NCI-H510A (cell line): ENCODE measurements around the gene ZSCAN12.
A peak's percentile ranks its signal among the peaks of the same experiment; 100 is the strongest.
"Not testable (repeated sequence)": the region's sequence is repeated elsewhere in the genome, so short reads cannot be mapped to it uniquely, and the experiment has no call there.

ENCODE experiments used
- DNase-seq: peaks from one replicate; lab custom pipeline; 2025; lab: John Stamatoyannopoulos, UW

The ZSCAN12 gene

DNA sequence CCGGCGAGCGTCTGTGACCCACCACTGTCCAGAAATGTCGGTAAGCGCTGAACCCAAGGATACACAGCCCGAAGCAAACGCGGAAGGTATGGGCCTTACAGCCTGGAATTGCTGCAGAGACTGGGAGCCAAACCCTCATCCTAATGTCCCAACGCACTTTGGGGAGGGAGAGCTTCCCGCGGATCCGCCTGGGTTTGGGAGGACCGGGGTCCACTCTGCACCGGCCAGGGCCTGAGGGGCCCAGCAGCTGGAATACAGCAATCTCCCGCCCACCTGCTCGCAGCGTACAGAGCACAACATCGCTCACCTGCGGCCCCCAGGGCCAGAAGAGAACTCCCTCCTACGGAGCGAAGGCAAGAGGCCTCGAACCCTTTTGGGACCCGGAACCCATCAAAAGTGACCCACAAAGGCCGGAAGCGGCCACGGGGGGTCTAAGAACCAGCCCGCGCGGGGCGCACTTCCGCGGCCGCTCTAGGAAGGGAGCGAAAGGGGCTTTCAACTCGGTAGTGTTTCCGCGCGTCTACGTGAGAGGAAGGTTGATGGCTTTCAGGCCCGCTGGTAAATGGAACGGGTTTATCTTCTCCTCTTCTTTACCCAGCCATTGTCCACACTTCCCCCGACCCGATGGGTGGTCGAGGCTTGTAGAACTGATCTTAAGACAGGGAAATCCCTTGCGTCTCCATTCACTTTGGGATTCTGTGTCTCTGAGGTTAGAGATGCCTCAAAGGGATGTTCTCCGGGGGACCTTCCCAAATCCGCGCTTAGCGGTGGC is at the start of gene ZSCAN12:
TSS of gene ZSCAN12 (minus strand) at position 398 of the 772 bp plus-strand sequence. CDS start 1,342 bp downstream, outside the sequence.
- DNase-seq: peak; percentile 36

DNA sequence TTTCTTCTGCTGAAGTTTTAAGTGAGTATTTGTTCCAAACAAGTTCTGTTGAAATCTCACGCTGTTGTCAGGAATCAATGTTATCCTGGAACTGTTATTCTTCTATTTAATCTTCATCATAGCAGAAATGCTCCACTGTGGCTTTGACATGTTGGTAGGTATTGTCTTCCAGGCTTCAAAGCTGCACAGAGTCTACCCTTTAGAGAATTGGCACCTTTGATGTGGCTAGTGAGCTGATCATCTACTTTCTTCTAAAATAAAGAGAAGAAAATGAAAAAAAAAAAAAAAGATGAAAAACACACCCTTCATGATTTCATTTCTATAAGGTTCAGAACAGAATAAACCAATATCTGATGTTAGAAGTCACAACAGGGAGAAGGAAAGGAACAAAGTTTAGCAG is 49.5 kb upstream of the ZSCAN12 start:
- no peak for DNase-seq

DNA sequence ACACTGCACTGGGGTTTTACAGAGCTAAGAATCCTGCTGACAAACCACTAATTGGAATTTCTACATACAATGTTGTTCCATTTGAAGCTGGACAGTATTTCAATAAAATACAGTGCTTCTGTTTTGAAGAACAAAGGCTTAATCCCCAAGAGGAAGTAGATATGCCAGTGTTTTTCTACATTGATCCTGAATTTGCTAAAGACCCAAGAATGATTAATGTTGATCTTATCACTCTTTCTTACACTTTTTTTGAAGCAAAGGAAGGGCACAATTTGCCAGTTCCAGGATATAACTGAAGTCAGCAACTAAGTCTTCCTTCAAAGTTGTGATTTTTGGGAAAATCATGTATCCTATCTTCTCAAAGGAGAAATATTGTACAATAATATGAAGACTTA is 48.0 kb upstream of the ZSCAN12 start:
- DNase-seq: not testable (repeated sequence)

DNA sequence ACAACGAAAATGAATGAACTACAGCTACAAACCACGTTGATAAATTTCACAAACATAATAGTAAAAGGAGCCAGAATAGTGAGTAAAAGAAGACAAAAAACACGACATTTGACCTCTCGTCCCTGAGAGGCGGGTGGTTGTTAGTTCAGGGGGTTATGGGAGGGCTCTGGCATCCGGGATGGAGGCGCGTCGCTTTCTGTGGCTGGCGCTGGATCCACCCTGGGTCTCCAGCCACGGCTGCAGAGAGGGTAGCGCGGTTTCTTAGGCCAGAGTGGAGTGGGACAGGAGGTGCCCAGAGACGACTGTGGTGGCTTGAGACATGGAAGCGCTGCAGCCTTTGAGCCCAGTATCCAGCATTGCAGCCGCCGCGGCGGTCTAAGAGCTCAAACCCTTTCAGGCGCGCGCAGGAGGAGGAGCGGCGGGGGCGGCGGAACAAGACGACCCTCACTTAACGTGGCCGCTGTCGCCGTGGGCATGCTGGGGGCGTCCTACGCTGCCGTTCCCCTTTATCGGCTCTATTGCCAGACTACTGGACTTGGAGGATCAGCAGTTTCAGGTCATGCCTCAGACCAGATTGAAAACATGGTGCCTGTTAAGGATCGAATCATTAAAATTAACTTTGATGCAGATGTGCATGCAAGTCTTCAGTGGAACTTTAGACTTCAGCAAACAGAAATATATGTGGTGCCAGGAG is 47.4 kb upstream of the ZSCAN12 start:
- no peak for DNase-seq

DNA sequence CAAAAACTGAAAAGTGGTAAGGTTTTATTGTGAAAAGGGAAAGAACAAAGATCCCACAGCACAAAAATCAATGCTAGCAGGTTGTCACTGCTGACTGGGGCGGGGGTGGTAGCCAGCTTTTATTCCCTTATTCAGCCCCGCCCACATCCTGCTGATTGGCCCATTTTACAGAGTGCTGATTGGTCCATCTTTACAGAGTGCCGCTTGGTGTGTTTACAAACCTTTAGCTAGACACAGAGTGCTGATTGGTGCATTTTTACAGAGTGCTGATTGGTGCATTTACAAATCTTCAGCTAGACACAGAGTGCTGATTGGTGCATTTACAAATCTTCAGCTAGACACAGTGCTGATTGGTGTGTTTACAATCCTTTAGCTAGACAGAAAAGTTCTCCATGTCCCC is 45.2 kb upstream of the ZSCAN12 start:
- not testable (repeated sequence) for DNase-seq

DNA sequence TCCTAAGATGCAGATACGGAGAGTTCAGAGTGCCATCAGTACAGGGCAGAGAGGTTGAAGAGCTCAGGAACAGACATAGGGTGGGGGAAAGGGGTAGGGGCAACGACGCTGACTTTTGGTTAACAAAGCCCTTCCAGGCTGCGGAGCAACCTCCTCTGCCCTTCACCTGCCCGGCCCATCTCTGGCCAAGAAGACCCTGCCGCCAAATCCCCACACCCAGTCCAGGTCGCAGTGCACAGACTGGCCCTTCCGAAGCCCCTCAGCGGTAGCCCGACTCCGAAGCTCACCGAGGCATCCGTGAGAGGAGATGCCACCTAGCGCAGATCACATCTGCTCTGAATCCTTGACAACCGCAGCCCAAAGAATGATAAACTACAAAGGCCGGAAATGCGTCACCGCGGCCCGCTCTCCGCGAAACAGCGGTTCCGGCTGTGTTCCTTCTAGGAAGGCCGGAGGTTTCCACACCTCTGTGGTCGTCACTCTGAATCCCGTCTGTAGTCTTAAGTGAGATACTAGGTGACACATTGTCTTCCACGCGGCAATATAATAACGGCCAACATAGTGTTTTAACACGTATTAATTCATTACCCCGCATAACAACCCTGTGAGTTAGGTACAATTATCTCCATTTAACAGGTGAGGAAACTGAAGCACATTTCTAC is 43.7 kb upstream of the ZSCAN12 start, which contains the start of gene ZSCAN23:
TSS of gene ZSCAN23 (minus strand) at position 380 of the 662 bp plus-strand sequence. CDS start 7,225 bp downstream, outside the sequence.
- DNase-seq: peak; percentile 69

DNA sequence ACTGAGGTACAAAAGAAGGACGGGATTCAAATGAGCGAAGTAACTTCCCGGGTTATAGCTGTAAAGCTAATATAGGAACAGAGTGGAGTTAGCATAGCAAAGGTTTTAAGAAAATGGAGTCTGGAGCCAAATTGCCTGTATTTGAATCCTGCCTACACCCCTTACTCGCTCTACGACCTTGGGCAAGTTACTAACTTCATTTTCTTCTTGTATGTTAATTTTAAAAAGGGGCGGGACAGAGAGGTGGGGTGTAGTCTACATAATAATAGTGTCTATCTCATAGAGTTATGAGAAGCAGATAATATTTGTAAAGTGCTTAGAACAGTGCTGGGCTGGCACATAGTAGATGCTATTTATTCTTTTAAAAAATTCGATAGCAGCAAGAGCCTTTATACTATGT is 43.0 kb upstream of the ZSCAN12 start:
- no peak for DNase-seq

DNA sequence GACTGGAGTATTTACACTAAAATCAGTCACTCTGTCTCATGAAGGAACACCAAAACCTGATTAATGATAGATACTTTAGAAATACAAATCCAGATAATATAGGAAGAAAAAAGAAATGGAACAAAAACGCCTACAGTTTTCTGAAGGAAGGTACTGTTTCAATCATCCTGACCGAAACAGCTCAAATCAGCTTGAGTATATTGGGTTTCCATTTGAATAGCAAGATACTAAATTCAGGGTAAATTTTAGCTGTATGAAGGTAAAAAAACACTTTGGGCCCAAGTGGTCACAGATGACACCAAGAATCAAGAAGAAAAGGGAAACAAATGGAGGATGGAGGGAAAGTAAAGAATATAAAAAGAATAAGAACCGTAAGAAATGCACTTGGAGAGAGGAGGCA is 36.9 kb upstream of the ZSCAN12 start:
- no peak for DNase-seq

DNA sequence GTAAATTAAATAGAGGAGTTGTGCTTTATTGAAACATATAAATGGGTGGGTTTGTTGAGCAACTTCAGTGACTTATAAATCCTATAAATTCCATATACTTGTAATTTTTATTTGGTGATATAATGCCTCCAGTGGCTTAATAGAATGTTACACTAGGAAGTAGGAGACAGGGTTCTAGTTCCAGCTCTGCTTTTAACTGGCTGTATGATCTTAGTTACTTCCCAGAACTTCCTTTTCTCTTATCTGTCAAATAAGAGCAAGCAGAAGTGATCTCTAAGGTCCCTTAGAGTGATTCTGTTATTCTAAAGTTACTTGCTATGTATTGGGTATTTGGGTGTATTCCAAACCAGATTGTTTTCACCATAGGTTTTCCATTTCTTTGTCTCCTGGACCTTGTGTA is 33.6 kb upstream of the ZSCAN12 start:
- DNase-seq: no peak

DNA sequence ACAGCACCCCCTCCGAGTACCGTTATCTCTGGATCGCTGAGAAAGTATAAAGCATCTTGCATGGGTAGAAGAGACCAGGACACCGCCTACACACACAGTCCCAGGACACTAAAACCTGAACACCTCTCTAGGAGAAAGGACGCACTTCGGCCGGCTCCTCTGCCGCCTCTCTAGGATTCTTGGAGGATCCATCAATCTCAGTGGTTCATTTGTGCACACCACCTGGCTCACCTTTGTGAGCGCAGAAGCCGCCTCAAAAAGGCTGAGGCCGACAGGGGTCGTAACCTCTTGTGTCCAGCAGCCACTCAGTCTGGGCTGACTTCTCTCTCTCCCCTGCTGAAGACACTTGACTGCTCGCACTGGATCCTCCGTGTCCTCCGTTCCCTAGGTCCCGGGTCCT is 30.2 kb upstream of the ZSCAN12 start:
- DNase-seq: no peak

DNA sequence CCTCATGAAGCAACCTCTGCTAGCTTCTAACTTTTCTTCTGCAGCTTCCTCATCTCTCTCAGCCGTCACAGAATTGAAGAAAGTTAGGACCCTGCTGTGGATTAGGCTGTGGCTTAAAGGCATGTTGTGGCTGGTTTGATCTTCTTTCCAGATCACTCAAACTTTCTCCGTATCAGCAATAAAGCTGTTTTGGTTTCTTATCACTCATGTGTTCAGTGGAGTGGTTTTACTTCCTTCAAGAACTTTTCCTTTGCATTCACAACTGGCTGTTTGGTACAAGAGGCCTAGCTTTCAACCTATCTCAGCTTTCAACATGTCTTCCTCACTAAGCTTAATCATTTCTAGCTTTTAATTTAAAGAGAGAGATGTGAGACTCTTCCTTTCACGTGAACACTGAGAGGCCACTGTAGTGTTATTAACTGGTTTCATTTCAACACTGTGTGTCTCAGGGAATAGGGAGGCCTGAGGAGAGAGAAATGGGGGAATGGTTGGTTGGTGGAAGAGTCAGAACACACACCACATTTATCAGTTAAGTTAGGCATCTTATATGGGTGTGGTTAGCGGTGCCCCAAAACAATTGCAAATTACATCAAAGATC is 26.5 kb upstream of the ZSCAN12 start:
- no peak for DNase-seq

DNA sequence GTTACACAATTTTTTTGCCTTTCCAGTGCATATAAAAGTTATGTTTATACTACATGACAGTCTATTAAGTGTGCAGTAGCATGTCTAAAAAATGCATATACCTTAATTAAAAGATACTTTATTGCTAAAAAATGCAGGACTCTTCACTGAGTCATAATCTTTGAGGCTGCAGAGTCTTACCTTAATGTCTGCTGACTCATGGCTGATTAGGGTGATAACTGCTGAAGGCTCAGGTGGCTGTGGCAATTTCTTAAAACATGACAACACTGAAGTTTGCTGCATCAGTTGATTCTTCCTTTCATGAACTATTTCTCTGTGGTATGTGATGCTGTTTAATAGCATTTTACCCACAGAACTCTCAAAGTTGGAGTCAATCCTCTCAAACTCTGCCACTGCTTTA is 24.6 kb upstream of the ZSCAN12 start:
- DNase-seq: no peak

DNA sequence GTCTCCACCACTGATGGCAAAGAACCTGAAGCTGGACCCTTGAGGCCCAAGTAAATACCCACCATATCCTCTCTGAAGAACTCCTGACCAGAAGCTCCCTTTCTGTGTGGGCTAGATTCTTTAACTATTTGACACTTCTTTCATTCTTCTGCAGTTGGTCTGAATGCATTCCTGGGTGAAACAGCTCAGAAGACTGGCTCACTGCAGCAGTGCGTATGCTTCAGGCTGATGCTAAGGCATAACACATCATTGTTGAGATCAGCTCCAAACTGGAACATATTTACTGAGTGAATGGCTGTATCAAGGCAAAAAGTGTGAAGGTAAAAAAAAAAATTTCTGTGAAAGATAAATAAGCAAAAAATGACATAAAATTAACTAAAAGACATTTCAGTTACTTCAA is 24.0 kb upstream of the ZSCAN12 start:
- no peak for DNase-seq

DNA sequence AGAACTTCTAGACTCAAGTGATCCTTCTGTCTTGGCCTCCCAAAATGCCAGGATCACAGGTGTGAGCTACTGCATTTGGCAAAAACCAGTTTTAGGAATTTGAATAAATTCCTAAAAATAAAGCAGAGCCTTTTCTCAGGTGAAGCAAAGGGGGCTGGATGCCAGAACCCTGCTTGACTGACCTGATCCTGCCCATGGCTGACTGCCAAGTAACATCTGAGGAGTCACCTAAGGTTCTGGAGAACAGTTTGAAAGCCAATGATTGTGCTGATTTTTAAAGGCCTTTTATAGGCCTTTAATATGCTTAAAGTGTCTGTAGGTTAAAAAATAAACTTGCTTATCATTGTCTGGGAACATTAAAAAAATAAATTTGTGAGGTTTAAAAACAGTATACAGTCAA is 14.1 kb upstream of the ZSCAN12 start:
- no peak for DNase-seq

DNA sequence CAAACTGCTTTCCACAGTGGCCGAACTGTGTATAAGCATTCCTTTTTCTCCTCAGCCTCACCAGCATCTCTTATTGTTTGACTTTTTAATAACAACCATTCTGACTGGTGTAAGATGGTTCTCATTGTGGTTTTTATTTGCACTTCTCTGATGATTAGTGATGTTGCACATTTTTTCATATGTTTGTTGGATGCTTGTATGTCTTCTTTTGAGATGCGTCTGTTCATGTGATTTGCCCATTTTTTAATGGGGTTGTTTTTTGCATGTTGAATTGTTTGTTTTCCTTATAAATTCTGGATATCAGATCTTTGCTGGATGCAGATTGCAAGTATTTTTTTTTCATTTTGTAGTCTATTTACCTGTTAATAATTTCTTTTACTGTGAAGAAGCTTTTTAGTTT is 11.2 kb upstream of the ZSCAN12 start:
- DNase-seq: no peak

DNA sequence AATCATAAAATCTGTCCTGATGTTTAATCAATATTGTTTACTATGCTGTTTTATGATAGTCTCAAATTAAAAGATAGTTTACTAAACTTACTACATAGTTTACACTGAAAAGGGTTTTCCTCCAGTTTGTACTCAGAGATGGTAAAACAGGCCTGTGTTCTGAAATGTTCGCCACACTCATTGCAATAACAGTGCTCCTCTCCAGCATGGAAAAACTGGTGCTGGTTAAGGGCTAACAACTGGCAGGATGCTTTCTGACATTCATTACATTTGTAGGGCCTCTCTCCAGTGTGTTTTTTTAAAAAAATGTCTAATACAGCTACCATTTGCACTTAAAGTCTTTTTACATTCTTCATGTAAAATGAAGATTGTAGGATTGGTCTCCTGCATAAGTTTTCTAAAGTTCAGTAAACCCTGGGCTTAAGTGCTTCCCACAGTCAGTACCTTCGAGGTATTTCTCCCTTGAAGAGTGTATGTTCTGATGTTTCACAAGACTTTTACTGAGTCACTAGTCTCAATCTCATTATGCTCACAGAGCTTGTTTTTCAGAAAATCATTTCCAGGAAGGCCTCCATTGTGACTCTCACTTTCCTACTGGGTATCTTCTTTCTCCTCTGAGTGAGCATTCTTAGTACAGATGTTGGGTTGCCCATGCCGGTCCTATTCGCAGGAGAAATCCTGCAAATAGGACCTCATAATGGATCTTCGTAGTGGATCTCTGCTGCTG is 8.7 kb upstream of the ZSCAN12 start:
- no peak for DNase-seq

DNA sequence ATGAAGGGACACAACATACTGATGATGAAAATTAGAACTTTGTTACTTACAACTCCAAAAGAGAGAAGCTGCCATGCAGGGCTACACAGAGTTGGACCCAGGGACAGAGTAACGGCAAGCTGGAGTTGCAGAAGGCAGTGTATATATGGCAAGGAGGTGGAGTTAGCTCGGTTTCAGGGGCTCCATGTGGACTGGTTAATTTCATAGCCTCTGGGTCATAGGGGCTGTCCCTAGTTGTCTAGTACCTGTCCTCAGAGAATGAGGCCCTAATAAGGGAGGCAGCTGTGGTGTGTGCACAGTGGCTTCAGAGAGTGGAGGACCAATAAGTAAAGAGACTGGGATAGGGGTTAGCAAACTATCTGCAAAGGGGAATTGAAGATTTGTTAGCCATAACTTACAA is 7.9 kb upstream of the ZSCAN12 start:
- no peak for DNase-seq

DNA sequence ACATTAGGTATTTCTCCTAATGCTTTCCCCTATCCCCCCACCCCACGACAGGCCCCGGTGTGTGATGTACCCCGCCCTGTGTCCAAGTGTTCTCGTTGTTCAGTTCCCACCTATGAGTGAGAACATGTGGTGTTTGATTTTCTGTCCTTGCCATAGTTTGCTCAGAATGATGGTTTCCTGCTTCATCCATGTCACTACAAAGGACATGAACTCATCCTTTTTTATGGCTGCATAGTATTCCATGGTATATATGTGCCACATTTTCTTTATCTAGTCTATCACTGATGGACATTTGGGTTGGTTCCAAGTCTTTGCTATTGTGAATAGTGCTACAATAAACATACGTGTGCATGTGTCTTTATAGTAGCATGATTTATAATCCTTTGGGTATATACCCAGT is 4.4 kb upstream of the ZSCAN12 start:
- DNase-seq: not testable (repeated sequence)

DNA sequence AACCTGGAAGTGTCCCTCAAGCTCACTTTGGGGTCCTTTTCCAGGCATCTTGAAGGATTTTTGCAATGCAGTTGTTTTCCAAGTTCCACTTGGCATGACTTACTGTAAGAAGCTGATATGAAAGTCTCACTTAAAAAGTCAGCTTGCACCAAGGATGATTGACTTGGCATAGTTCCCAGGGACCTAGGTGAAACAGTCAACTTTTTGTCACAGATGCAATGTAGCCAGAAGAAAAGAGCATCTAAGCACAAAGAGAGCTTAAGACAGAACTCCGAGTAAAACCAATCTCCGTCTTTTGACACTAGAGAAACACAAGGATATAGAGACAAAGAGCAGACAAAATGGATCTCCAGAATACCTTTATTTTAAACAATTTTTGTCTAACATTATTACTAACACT is 2.6 kb upstream of the ZSCAN12 start:
- DNase-seq: no peak

DNA sequence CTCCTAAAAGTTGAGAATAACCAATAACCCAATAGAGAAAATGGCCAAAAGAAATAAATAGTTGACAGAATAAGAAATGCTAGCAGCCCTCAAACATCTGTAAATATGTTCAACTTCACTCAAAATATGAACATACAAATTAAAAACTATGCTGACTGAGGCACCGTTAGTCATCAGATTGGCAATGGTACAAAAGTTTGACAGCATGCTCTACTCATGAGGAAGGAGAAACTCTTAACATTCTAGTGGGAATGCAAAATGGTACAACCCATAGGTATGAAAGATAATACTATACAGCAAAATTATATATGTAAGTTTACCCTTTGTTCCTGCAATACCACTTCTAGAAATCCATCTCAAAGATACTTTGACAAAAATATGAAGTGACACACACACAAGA is 1.6 kb upstream of the ZSCAN12 start:
- DNase-seq: no peak

DNA sequence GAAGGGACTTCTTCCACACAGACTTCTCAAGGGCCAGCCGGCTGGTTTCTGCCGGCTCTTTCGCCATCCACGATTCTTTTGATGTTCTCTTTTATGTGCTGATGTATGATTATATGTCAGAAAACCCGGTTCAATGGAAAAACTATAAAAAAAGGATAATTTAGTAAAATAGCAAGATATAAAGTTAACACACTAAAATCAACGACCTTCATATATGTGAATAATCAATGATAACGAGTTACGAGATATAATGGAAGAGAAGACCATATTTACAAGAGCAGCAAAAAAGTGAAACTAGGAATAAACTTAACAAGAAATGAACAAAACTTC is 540 bp upstream of the ZSCAN12 start:
- DNase-seq: no peak

DNA sequence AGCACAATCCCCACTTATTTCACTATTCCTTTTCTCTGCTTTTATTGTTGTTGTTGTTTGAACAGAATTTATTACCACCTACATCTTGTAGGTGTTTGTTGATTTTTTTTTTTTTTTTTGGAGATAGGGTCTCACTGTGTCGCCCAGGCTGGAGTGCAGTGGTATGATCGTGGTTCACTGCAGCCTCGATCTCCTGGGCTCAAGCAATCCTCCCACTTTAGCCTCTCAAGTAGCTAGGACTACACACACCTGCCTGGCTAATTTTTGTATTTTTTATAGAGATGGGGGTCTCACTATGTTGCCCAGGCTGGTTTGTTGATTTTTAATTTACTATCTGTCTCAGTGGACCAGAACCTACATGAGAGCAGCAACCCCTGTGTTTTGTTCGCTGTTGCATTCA is 3.6 kb downstream of the ZSCAN12 start:
- no peak for DNase-seq
